Measurements from ENCODE around the gene MVP.

DNA sequence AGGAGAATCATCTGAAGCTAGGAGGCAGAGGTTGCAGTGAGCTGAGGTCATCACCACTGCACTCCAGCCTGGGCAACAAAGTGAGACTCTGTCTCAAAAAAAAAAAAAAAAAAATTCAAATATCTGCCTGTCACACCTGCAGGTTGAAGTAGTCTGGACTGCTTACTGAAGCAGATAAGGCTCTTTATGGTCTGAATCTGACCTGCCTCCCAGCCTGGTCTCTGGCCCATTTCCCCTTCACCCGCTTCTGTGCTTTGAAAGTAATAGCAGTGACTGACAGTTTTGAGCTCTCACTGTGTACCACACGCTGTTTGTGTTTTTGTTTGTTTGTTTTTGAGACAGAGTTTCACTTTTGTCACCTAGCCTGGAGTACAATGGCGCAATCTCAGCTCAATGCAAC lies 73.3 kb downstream of the MVP start:
- TF ChIP-seq ZNF70 (CRISPR knock-in tag; IDR thresholded peaks at IDR 0.05): no peak
- TF ChIP-seq ESRRG (CRISPR knock-in tag; IDR thresholded peaks at IDR 0.05): no peak
- TF ChIP-seq, protein P1, sequence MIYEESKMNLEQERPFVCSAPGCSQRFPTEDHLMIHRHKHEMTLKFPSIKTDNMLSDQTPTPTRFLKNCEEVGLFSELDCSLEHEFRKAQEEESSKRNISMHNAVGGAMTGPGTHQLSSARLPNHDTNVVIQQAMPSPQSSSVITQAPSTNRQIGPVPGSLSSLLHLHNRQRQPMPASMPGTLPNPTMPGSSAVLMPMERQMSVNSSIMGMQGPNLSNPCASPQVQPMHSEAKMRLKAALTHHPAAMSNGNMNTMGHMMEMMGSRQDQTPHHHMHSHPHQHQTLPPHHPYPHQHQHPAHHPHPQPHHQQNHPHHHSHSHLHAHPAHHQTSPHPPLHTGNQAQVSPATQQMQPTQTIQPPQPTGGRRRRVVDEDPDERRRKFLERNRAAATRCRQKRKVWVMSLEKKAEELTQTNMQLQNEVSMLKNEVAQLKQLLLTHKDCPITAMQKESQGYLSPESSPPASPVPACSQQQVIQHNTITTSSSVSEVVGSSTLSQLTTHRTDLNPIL (CRISPR knock-in tag; IDR thresholded peaks at IDR 0.05; ENCODE audit: low read depth): no peak

Measured in SK-N-SH treated with all-trans-retinoic acid at 6 μM for 48 hours (cell line).